Muscle of arm (tissue), 14 donors: ENCODE data around the gene CCDC7. TPM values are rescaled to one million over a fixed set of nuclear protein-coding genes. Genes with fewer than 3 reads are reported as not detected.
A peak's percentile ranks its signal among the peaks of the same experiment; 100 is the strongest.
"Not testable (repeated sequence)": the region's sequence is repeated elsewhere in the genome, so short reads cannot be mapped to it uniquely, and the experiment has no call there.

ENCODE experiments used
- DNase-seq: peaks from one replicate; pipeline ENCODE4 v3.0.0-alpha.2; 2013
- long read RNA-seq, 11 donors: transcript quantifications; one replicate each; lab custom pipeline, GENCODE V29; 2026
- polyA plus RNA-seq, 12 donors: library from polyadenylated mRNA; unstranded; fragments of 120-200 nt; gene quantifications; one replicate each; pipeline ENCODE4 v1.2.1, GENCODE V29; 2013; ENCODE audit not compliant: insufficient read length in 12 of 12

CCDC7 gene
- polyA plus RNA-seq: 1 to 10 TPM in 10 of 12 donors, not detected in 2; 2.2 to 7.7 (median 4.7) TPM
- long read RNA-seq, donor 1: 0 reads
- long read RNA-seq, donor 2, partial matches to known transcripts: 271 of 453 reads
- long read RNA-seq, donor 2, other reads (novel, unspliced or antisense): 182 of 453 reads
- long read RNA-seq, donor 3: 0 reads
- long read RNA-seq, donor 4: 0 reads
- long read RNA-seq, donor 5: 0 reads
- long read RNA-seq, donor 6: 0 reads
- long read RNA-seq, donor 7: 0 reads
- long read RNA-seq, donor 8: 0 reads
- long read RNA-seq, donor 9: 0 reads
- long read RNA-seq, donor 10: 0 reads
- long read RNA-seq, donor 11: 0 reads

GRCh38 chr10:32445740-32446535 is at the start of gene CCDC7:
Gene CCDC7 (plus strand): TSS chr10:32446140. CDS start chr10:32451643, 5,503 bp downstream.
- DNase-seq: peak; percentile 93

- DNase-seq: not testable (repeated sequence)
Observed at GRCh38 chr10:32397163-32397562, 48.8 kb upstream of the CCDC7 start.

GRCh38 chr10:32399720-32400119 is 46.2 kb upstream of the CCDC7 start:
- DNase-seq: not testable (repeated sequence)

GRCh38 chr10:32400961-32401360 is 45.0 kb upstream of the CCDC7 start:
- no peak for DNase-seq

GRCh38 chr10:32402499-32402898 is 43.4 kb upstream of the CCDC7 start:
- no peak for DNase-seq

- DNase-seq: no peak
Observed at GRCh38 chr10:32403091-32403490, 42.8 kb upstream of the CCDC7 start.

GRCh38 chr10:32408690-32409089 is 37.2 kb upstream of the CCDC7 start:
- no peak for DNase-seq

- DNase-seq: no peak
Observed at GRCh38 chr10:32409741-32410140, 36.2 kb upstream of the CCDC7 start.

GRCh38 chr10:32410569-32410968 is 35.4 kb upstream of the CCDC7 start:
- no peak for DNase-seq

GRCh38 chr10:32411797-32412498 is 34.0 kb upstream of the CCDC7 start:
- DNase-seq: no peak

- DNase-seq: no peak
Observed at GRCh38 chr10:32412499-32412853, 33.5 kb upstream of the CCDC7 start.

GRCh38 chr10:32413513-32413912 is 32.4 kb upstream of the CCDC7 start:
- no peak for DNase-seq

GRCh38 chr10:32415361-32415760 is 30.6 kb upstream of the CCDC7 start:
- no peak for DNase-seq

GRCh38 chr10:32417911-32418547 is 27.9 kb upstream of the CCDC7 start:
- DNase-seq: peak; percentile 93

GRCh38 chr10:32418572-32418971 is 27.4 kb upstream of the CCDC7 start:
- DNase-seq: no peak

GRCh38 chr10:32419615-32420014 is 26.3 kb upstream of the CCDC7 start:
- DNase-seq: no peak

GRCh38 chr10:32426186-32426585 is 19.8 kb upstream of the CCDC7 start:
- DNase-seq: no peak

GRCh38 chr10:32433542-32433941 is 12.4 kb upstream of the CCDC7 start:
- DNase-seq: no peak

GRCh38 chr10:32436215-32436614 is 9.7 kb upstream of the CCDC7 start:
- DNase-seq: no peak

GRCh38 chr10:32437334-32437733 is 8.6 kb upstream of the CCDC7 start:
- DNase-seq: no peak

GRCh38 chr10:32445036-32445435 is 904 bp upstream of the CCDC7 start:
- peak; percentile 3 for DNase-seq
